22Rv1 (cell line): Measurements from ENCODE around the gene CLEC4F.

Source experiments
- CTCF ChIP-seq: fragments of 450-650 bp; IDR thresholded peaks from 2 replicates; pipeline ENCODE4 v1.5.1; 2017; ENCODE audit warnings: mild to moderate bottlenecking
- ZFX ChIP-seq: fragments of 450-650 bp; IDR thresholded peaks from 2 replicates; pipeline ENCODE4 v1.6.1; 2017; ENCODE audit warnings: antibody characterized with exemption, borderline replicate concordance

- no peak for TF ChIP-seq CTCF
- TF ChIP-seq ZFX: no peak
Measured at GRCh38 chr2:70834881-70835280, 14.5 kb upstream of the CLEC4F start.
